WTC11 (cell line): ENCODE results near the gene TCF7L1.

ENCODE experiments used
- CREB1 ChIP-seq: sonication (generic); formaldehyde crosslinking; IDR thresholded peaks from 2 replicates; pipeline ENCODE4 v1.8.0; 2023; ENCODE audit warnings: mild to moderate bottlenecking, missing genetic modification reagents
- CTCF ChIP-seq: fragments of 200-600 bp; IDR thresholded peaks from 2 replicates; pipeline ENCODE4 v1.8.0; 2022; ENCODE audit warnings: antibody characterized with exemption
- MAX ChIP-seq: sonication (generic); formaldehyde crosslinking; IDR thresholded peaks from 2 replicates; pipeline ENCODE4 v1.8.0; 2022; ENCODE audit warnings: mild to moderate bottlenecking, missing genetic modification reagents
- NR3C1 ChIP-seq: sonication (generic); formaldehyde crosslinking; conservative IDR thresholded peaks from 2 replicates; pipeline ENCODE4 v1.8.1; 2023; ENCODE audit warnings: low read depth, mild to moderate bottlenecking, missing genetic modification reagents
- ZBTB21 ChIP-seq: sonication (generic); formaldehyde crosslinking; IDR thresholded peaks from 2 replicates; pipeline ENCODE4 v1.8.1; 2023; ENCODE audit warnings: mild to moderate bottlenecking, missing genetic modification reagents, borderline replicate concordance
- TF ChIP-seq, protein P1 (sequence below): sonication (generic); formaldehyde crosslinking; IDR thresholded peaks from 2 replicates; pipeline ENCODE4 v1.8.1; 2023; ENCODE audit warnings: mild to moderate bottlenecking, missing genetic modification reagents

DNA sequence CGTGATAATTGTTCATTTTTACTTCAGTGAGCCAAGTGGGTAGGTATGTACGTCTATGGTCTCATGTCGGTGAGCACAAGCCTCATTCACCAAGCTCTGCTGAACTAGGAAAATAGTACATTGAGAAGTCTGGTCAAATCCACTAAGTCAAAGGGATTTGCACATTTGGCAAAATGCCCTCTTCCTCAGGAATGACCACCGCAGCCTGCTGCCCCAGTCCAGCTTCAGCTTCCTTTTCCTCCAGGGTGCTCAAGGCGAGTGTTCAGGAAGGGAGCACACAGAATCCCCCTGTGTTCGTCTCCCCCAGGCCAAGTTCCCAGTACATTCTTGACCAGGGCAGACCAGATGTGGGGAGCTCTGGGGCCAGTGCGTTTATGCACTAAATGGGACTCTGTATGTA is 23.0 kb downstream of the TCF7L1 start:
- TF ChIP-seq, protein P1, sequence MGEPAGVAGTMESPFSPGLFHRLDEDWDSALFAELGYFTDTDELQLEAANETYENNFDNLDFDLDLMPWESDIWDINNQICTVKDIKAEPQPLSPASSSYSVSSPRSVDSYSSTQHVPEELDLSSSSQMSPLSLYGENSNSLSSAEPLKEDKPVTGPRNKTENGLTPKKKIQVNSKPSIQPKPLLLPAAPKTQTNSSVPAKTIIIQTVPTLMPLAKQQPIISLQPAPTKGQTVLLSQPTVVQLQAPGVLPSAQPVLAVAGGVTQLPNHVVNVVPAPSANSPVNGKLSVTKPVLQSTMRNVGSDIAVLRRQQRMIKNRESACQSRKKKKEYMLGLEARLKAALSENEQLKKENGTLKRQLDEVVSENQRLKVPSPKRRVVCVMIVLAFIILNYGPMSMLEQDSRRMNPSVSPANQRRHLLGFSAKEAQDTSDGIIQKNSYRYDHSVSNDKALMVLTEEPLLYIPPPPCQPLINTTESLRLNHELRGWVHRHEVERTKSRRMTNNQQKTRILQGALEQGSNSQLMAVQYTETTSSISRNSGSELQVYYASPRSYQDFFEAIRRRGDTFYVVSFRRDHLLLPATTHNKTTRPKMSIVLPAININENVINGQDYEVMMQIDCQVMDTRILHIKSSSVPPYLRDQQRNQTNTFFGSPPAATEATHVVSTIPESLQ (CRISPR knock-in tag): no peak
- TF ChIP-seq CTCF (no peak), ZBTB21 (CRISPR knock-in tag) (no peak), MAX (CRISPR knock-in tag) (no peak), NR3C1 (CRISPR knock-in tag) (no peak), CREB1 (no peak)
